ENCODE data around the gene CCDC85C. TPM values are rescaled to one million over a fixed set of nuclear protein-coding genes. Genes with fewer than 3 reads are reported as not detected.

The CCDC85C gene
- total RNA-seq, 1 experiment from 2014 or later, result 33.2 TPM

DNA sequence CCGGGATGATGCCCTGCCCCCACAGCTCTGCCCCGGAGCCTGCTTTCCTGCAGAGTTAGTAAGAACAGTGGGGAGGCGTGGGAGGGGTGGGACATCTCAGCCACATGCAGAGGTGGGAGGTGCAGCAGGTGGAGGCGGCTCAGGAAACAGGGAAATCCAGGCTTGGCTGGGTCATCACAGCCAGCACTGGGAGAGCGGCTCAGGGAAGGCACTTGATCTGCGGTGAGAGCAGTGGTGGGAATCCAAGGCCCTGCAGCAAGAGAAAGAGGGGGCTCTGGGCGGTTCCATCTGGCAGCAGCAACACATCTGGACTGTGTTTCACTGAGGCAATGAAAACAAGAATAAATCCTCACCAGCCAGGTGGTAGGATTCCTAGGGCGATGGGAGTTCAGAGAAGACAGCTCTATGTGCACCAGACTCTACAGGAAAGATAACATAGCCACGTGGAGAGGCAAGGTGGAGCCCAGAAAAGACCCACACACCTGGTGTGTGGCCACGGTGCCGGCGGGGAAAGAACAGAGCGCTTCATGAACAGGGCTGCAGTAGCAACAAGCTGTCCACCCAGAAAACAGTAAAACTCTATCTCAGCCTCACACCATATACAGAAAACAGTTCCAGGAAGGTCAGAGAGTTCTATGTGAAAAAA lies 57.6 kb downstream of the CCDC85C start:
- Histone ChIP-seq H2AFZ (ENCODE audit: low read length) (no peak overlapping the region), H3K4me1 (ENCODE audit: insufficient read depth, low read length) (no peaks in the 10 kb centered on the region; the same call in 1 of the 2 replicates)
- peak overlapping the region; percentile 71 to 83 (median 74); a peak in 4 of 7 replicates for H3K27ac Mint-ChIP-seq

More for the DNA sequence above, 57.6 kb downstream of the CCDC85C start:
- Histone ChIP-seq H3K9ac (ENCODE audit: extremely low read depth, insufficient read length, low read length) (no peak overlapping the region), H3K9me3 (ENCODE audit: control insufficient read depth, low read depth, low read length) (no peaks in the 10 kb centered on the region), H3K23ac (ENCODE audit: insufficient read length, low read depth, low read length) (no peak overlapping the region), H3K4me2 (ENCODE audit: insufficient read depth, insufficient read length, low read length) (no peak overlapping the region), H3K23me2 (ENCODE audit: insufficient read length, low read depth, low read length, poor library complexity, severe bottlenecking) (no peaks in the 10 kb centered on the region), H3K79me2 (ENCODE audit: insufficient read depth, low read length) (no peaks in the 10 kb centered on the region), H3K4ac (ENCODE audit: low read depth, low read length) (no peak overlapping the region), H2BK15ac (ENCODE audit: low read depth, low read length) (no peak overlapping the region), H4K5ac (ENCODE audit: insufficient read length, low read depth, low read length) (no peak overlapping the region), H4K20me1 (ENCODE audit: control insufficient read depth, insufficient read depth, insufficient read length) (no peaks in the 10 kb centered on the region), H3K56ac (ENCODE audit: insufficient read length, low read depth, low read length) (no peak overlapping the region), H2BK120ac (ENCODE audit: low read depth, low read length, poor library complexity, severe bottlenecking) (no peak overlapping the region), H2BK5ac (ENCODE audit: insufficient read length, low read length) (no peak overlapping the region), H3K14ac (ENCODE audit: insufficient read depth, low read length) (no peak overlapping the region), H3K18ac (ENCODE audit: insufficient read length, low read depth, low read length) (no peak overlapping the region), H3K27me3 (ENCODE audit: insufficient read depth, low read length) (0 out of 2 replicates have a peak, but pooled peaks cover 2% of the 10 kb centered on the region), H2BK20ac (ENCODE audit: low read depth, low read length, poor library complexity, severe bottlenecking) (no peak overlapping the region), H2AK5ac (ENCODE audit: insufficient read length, low read length) (no peak overlapping the region), H3K27ac (ENCODE audit: insufficient read length, low read depth, low read length) (no peak overlapping the region), H4K91ac (ENCODE audit: insufficient read length, low read depth, low read length) (no peak overlapping the region), H4K8ac (replicated peaks; ENCODE audit: insufficient read length, low read depth, low read length) (no peak overlapping the region), H3T11ph (ENCODE audit: low read length) (no peak overlapping the region), H3K79me1 (ENCODE audit: insufficient read depth, low read depth, low read length, poor library complexity, severe bottlenecking) (no peaks in the 10 kb centered on the region), H2BK12ac (ENCODE audit: insufficient read length, low read depth, low read length) (no peak overlapping the region)
- Mint-ChIP-seq H3K9me3 (no peaks in the 10 kb centered on the region), H3K27me3 (ENCODE audit: low read depth) (no peaks in the 10 kb centered on the region; the same call in 1 of the 2 replicates), H3K36me3 (ENCODE audit: insufficient read depth in 1 of 3, low read depth in 3 of 3) (no peaks in the 10 kb centered on the region), H3K4me1 (peaks cover 66 to 78% of the 10 kb centered on the region in 2 experiments), H3K4me3 (no peak overlapping the region)
- no CpG with 5 or more reads among the region's 13 CpGs for WGBS (ENCODE audit: extremely low coverage, insufficient read length, low lambda C conversion rate)
- DNase-seq, result no peak
- TF ChIP-seq, protein P1, sequence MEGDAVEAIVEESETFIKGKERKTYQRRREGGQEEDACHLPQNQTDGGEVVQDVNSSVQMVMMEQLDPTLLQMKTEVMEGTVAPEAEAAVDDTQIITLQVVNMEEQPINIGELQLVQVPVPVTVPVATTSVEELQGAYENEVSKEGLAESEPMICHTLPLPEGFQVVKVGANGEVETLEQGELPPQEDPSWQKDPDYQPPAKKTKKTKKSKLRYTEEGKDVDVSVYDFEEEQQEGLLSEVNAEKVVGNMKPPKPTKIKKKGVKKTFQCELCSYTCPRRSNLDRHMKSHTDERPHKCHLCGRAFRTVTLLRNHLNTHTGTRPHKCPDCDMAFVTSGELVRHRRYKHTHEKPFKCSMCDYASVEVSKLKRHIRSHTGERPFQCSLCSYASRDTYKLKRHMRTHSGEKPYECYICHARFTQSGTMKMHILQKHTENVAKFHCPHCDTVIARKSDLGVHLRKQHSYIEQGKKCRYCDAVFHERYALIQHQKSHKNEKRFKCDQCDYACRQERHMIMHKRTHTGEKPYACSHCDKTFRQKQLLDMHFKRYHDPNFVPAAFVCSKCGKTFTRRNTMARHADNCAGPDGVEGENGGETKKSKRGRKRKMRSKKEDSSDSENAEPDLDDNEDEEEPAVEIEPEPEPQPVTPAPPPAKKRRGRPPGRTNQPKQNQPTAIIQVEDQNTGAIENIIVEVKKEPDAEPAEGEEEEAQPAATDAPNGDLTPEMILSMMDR (conservative IDR thresholded peaks at IDR 0.05), result no peak
